ENCODE measurements around the gene BBOX1.

Gene BBOX1

GRCh38 chr11:27159335-27159679 lies 118.7 kb downstream of the BBOX1 start:
- Histone ChIP-seq H4K91ac (ENCODE audit: low read length) (no peak overlapping the region), H2BK12ac (ENCODE audit: low read length in 2 of 2) (no peak overlapping the region), H3K4me1 (ENCODE audit: control insufficient read depth, insufficient read depth, low read depth, low read length) (no peaks in the 10 kb centered on the region), H3K14ac (ENCODE audit: low read length in 2 of 2) (no peak overlapping the region), H2BK15ac (ENCODE audit: low read depth, poor library complexity, severe bottlenecking) (no peak overlapping the region), H3K4me2 (ENCODE audit: low read length, poor library complexity, severe bottlenecking) (no peak overlapping the region), H2AFZ (ENCODE audit: low read depth, low read length) (no peak overlapping the region), H2BK120ac (ENCODE audit: low read depth, low read length) (no peak overlapping the region), H3K79me1 (replicated peaks; ENCODE audit: low read length, poor library complexity, severe bottlenecking) (no peaks in the 10 kb centered on the region), H3K27me3 (ENCODE audit: control insufficient read depth in 1 of 2, insufficient read depth in 1 of 2, low read length in 2 of 2) (no peaks in the 10 kb centered on the region), H3K4me3 (ENCODE audit: insufficient read depth in 1 of 2, low read depth in 1 of 2, low read length in 2 of 2) (no peak overlapping the region), H3K18ac (ENCODE audit: low read depth in 1 of 2, low read length in 2 of 2) (no peak overlapping the region), H3K36me3 (ENCODE audit: control insufficient read depth in 1 of 2, insufficient read depth in 2 of 2, low read depth in 1 of 2, low read length in 2 of 2) (no peaks in the 10 kb centered on the region), H4K8ac (ENCODE audit: low read length) (no peak overlapping the region), H3K27ac (ENCODE audit: low read length, poor library complexity, severe bottlenecking) (no peak overlapping the region), H3K9me3 (ENCODE audit: control insufficient read depth, low read length) (no peaks in the 10 kb centered on the region), H3K23ac (ENCODE audit: low read length in 2 of 2) (peak overlapping the region in 1 of 2 experiments; percentile 40), H2BK5ac (ENCODE audit: low read depth, low read length, poor library complexity, severe bottlenecking) (no peak overlapping the region), H3K4ac (ENCODE audit: low read depth in 1 of 2, low read length in 2 of 2) (no peak overlapping the region), H3K9ac (ENCODE audit: low read length) (peak overlapping the region; percentile 66), H2AK5ac (ENCODE audit: low read length, severe bottlenecking) (no peak overlapping the region)
- WGBS = 49% methylated on average over 2 of the region's 2 CpGs
- no peak for DNase-seq

GRCh38 chr11:27161071-27161470 lies 120.5 kb downstream of the BBOX1 start:
- Histone ChIP-seq H2BK15ac (ENCODE audit: low read depth, poor library complexity, severe bottlenecking) (no peak overlapping the region), H3K14ac (ENCODE audit: low read length in 2 of 2) (no peak overlapping the region), H3K36me3 (ENCODE audit: control insufficient read depth in 1 of 2, insufficient read depth in 2 of 2, low read depth in 1 of 2, low read length in 2 of 2) (no peaks in the 10 kb centered on the region), H3K4me2 (ENCODE audit: low read length, poor library complexity, severe bottlenecking) (no peak overlapping the region), H3K18ac (ENCODE audit: low read depth in 1 of 2, low read length in 2 of 2) (no peak overlapping the region), H3K4me1 (ENCODE audit: control insufficient read depth, insufficient read depth, low read depth, low read length) (no peaks in the 10 kb centered on the region), H3K79me1 (replicated peaks; ENCODE audit: low read length, poor library complexity, severe bottlenecking) (no peaks in the 10 kb centered on the region), H2AFZ (ENCODE audit: low read depth, low read length) (no peak overlapping the region), H3K27ac (ENCODE audit: low read length, poor library complexity, severe bottlenecking) (no peak overlapping the region), H2BK120ac (ENCODE audit: low read depth, low read length) (no peak overlapping the region), H3K27me3 (ENCODE audit: control insufficient read depth in 1 of 2, insufficient read depth in 1 of 2, low read length in 2 of 2) (no peaks in the 10 kb centered on the region), H2AK5ac (ENCODE audit: low read length, severe bottlenecking) (no peak overlapping the region), H2BK12ac (ENCODE audit: low read length in 2 of 2) (no peak overlapping the region), H3K4me3 (ENCODE audit: insufficient read depth in 1 of 2, low read depth in 1 of 2, low read length in 2 of 2) (no peak overlapping the region), H4K91ac (ENCODE audit: low read length) (no peak overlapping the region), H3K23ac (ENCODE audit: low read length in 2 of 2) (no peak overlapping the region), H3K4ac (ENCODE audit: low read depth in 1 of 2, low read length in 2 of 2) (no peak overlapping the region), H2BK5ac (ENCODE audit: low read depth, low read length, poor library complexity, severe bottlenecking) (no peak overlapping the region), H4K8ac (ENCODE audit: low read length) (no peak overlapping the region), H3K9me3 (ENCODE audit: control insufficient read depth, low read length) (no peaks in the 10 kb centered on the region), H3K9ac (ENCODE audit: low read length) (no peak overlapping the region)
- WGBS = 57% methylated on average over 2 of the region's 2 CpGs
- peak; percentile 20 for DNase-seq

GRCh38 chr11:27162237-27162636 lies 121.6 kb downstream of the BBOX1 start:
- Histone ChIP-seq H3K4ac (ENCODE audit: low read depth in 1 of 2, low read length in 2 of 2) (no peak overlapping the region), H2BK12ac (ENCODE audit: low read length in 2 of 2) (no peak overlapping the region), H3K36me3 (ENCODE audit: control insufficient read depth in 1 of 2, insufficient read depth in 2 of 2, low read depth in 1 of 2, low read length in 2 of 2) (no peaks in the 10 kb centered on the region), H3K9ac (ENCODE audit: low read length) (no peak overlapping the region), H3K27ac (ENCODE audit: low read length, poor library complexity, severe bottlenecking) (no peak overlapping the region), H2AFZ (ENCODE audit: low read depth, low read length) (no peak overlapping the region), H2BK5ac (ENCODE audit: low read depth, low read length, poor library complexity, severe bottlenecking) (no peak overlapping the region), H3K14ac (ENCODE audit: low read length in 2 of 2) (no peak overlapping the region), H3K4me3 (ENCODE audit: insufficient read depth in 1 of 2, low read depth in 1 of 2, low read length in 2 of 2) (no peak overlapping the region), H2BK15ac (ENCODE audit: low read depth, poor library complexity, severe bottlenecking) (no peak overlapping the region), H4K8ac (ENCODE audit: low read length) (no peak overlapping the region), H3K4me1 (ENCODE audit: control insufficient read depth, insufficient read depth, low read depth, low read length) (no peaks in the 10 kb centered on the region), H3K27me3 (ENCODE audit: control insufficient read depth in 1 of 2, insufficient read depth in 1 of 2, low read length in 2 of 2) (no peaks in the 10 kb centered on the region), H3K9me3 (ENCODE audit: control insufficient read depth, low read length) (no peaks in the 10 kb centered on the region), H3K18ac (ENCODE audit: low read depth in 1 of 2, low read length in 2 of 2) (no peak overlapping the region), H4K91ac (ENCODE audit: low read length) (no peak overlapping the region), H3K4me2 (ENCODE audit: low read length, poor library complexity, severe bottlenecking) (no peak overlapping the region), H2BK120ac (ENCODE audit: low read depth, low read length) (no peak overlapping the region), H3K79me1 (replicated peaks; ENCODE audit: low read length, poor library complexity, severe bottlenecking) (no peaks in the 10 kb centered on the region), H3K23ac (ENCODE audit: low read length in 2 of 2) (no peak overlapping the region), H2AK5ac (ENCODE audit: low read length, severe bottlenecking) (no peak overlapping the region)
- no peak for DNase-seq
- WGBS = 56% methylated on average over 1 of the region's 1 CpG

- Histone ChIP-seq H2BK120ac (ENCODE audit: low read depth, low read length) (no peak overlapping the region), H3K9ac (ENCODE audit: low read length) (no peak overlapping the region), H3K9me3 (ENCODE audit: control insufficient read depth, low read length) (no peaks in the 10 kb centered on the region), H2AFZ (ENCODE audit: low read depth, low read length) (no peak overlapping the region), H3K23ac (ENCODE audit: low read length in 2 of 2) (no peak overlapping the region), H4K91ac (ENCODE audit: low read length) (no peak overlapping the region), H2BK12ac (ENCODE audit: low read length in 2 of 2) (no peak overlapping the region), H3K79me1 (replicated peaks; ENCODE audit: low read length, poor library complexity, severe bottlenecking) (no peaks in the 10 kb centered on the region), H2BK5ac (ENCODE audit: low read depth, low read length, poor library complexity, severe bottlenecking) (no peak overlapping the region), H3K14ac (ENCODE audit: low read length in 2 of 2) (no peak overlapping the region), H3K4me1 (ENCODE audit: control insufficient read depth, insufficient read depth, low read depth, low read length) (no peaks in the 10 kb centered on the region), H3K4me2 (ENCODE audit: low read length, poor library complexity, severe bottlenecking) (no peak overlapping the region), H3K27ac (ENCODE audit: low read length, poor library complexity, severe bottlenecking) (no peak overlapping the region), H3K18ac (ENCODE audit: low read depth in 1 of 2, low read length in 2 of 2) (no peak overlapping the region), H4K8ac (ENCODE audit: low read length) (no peak overlapping the region), H3K36me3 (ENCODE audit: control insufficient read depth in 1 of 2, insufficient read depth in 2 of 2, low read depth in 1 of 2, low read length in 2 of 2) (no peaks in the 10 kb centered on the region), H2BK15ac (ENCODE audit: low read depth, poor library complexity, severe bottlenecking) (no peak overlapping the region), H3K4ac (ENCODE audit: low read depth in 1 of 2, low read length in 2 of 2) (no peak overlapping the region), H3K27me3 (ENCODE audit: control insufficient read depth in 1 of 2, insufficient read depth in 1 of 2, low read length in 2 of 2) (peaks cover 0 to under 1% of the 10 kb centered on the region in 2 experiments), H3K4me3 (ENCODE audit: insufficient read depth in 1 of 2, low read depth in 1 of 2, low read length in 2 of 2) (no peak overlapping the region), H2AK5ac (ENCODE audit: low read length, severe bottlenecking) (no peak overlapping the region)
- no peak for DNase-seq
- WGBS = 14% methylated on average over 1 of the region's 2 CpGs
These were observed 125.5 kb downstream of the BBOX1 start for GRCh38 chr11:27166130-27166529.

Data from mesenchymal stem cell (in vitro differentiated cells and primary cell).